ENCODE data around the gene LDLRAD3.

The LDLRAD3 gene

DNA sequence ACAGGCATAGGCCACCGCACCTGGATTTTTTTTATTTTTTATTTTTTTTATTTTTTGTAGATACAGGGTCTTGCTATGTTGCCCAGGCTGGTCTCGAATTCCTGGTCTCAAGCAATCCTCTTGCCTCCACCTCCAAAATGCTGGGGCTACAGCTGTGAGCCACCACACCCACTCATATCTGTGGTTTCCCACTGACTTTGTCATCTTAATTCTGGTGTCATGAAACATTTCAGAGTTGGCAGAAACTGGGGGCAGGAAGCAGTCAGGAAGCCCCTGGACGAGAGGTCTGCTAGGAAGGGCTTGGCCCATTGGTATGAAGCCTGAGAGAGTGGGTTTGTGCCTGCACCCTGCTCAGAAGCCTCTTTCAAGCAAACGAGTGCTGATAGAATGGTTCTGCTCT is 296.3 kb downstream of the LDLRAD3 start:
- TF ChIP-seq FOXA1 (IDR thresholded peaks at IDR 0.05) (no peak), FOXK2 (IDR thresholded peaks at IDR 0.05) (no peak), SUZ12 (IDR thresholded peaks at IDR 0.05) (no peak), ELF4 (IDR thresholded peaks at IDR 0.05) (no peak), CTBP1 (IDR thresholded peaks at IDR 0.05; ENCODE audit: borderline replicate concordance) (no peak), L3MBTL2 (conservative IDR thresholded peaks at IDR 0.05) (no peak), HDGF (IDR thresholded peaks at IDR 0.05; ENCODE audit: borderline replicate concordance) (no peak), ZNF384 (IDR thresholded peaks at IDR 0.05) (no peak), SP1 (IDR thresholded peaks at IDR 0.05) (no peak), FOXM1 (IDR thresholded peaks at IDR 0.05; ENCODE audit: borderline replicate concordance) (no peak), TARDBP (IDR thresholded peaks at IDR 0.05) (no peak), ARNT (IDR thresholded peaks at IDR 0.05) (no peak), LEF1 (IDR thresholded peaks at IDR 0.05; ENCODE audit: borderline replicate concordance) (no peak), BHLHE40 (IDR thresholded peaks at IDR 0.05; ENCODE audit: borderline replicate concordance) (no peak), NFRKB (IDR thresholded peaks at IDR 0.05) (no peak)
- TF ChIP-seq, protein P1, sequence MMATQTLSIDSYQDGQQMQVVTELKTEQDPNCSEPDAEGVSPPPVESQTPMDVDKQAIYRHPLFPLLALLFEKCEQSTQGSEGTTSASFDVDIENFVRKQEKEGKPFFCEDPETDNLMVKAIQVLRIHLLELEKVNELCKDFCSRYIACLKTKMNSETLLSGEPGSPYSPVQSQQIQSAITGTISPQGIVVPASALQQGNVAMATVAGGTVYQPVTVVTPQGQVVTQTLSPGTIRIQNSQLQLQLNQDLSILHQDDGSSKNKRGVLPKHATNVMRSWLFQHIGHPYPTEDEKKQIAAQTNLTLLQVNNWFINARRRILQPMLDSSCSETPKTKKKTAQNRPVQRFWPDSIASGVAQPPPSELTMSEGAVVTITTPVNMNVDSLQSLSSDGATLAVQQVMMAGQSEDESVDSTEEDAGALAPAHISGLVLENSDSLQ (IDR thresholded peaks at IDR 0.05), result no peak
- ChIA-PET POLR2A (no interaction called here), CTCF (no interaction called here)
- no peak for DNase-seq (ENCODE audit: extremely low spot score)

DNA sequence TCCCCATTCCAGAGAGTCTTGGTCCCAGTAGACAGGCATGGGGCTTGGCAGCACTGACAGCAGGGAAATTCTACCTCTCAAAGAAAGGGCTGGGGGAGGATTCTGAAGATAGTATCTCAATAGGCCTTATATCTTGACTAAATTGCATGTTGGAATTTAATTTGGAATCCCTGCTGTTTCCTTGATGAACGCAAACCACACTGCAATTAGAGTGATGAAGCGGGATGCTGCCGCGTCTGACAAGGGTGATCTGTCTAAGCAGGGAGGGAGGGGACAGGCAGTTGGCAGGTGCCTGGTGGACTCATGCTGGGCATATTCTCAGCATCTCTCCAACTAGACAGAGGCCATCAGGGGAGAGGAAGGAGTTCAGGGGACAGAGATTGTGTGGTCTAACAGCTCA is 296.9 kb downstream of the LDLRAD3 start:
- CTCF ChIA-PET, result no interaction called here

DNA sequence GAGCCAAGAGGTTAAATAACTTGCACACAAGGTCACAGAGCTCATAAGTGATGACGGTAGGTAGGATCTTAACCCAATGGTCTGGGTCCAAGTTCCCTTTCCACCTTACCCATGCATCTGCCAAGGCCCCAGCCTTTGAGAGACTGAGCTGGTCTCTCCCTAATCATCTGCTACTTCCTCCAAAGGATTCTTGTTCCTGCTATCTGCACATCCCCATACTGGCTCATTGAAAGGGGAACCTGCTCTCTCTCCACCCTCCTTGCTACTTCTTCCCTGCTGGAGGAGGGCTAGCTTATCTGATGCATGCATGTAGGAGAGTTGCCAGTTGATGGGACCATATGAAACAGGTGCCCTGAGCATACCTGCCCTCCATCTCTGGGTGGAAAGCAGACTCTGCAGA is 297.6 kb downstream of the LDLRAD3 start:
- TF ChIP-seq BHLHE40 (IDR thresholded peaks at IDR 0.05; ENCODE audit: borderline replicate concordance) (no peak), ARNT (IDR thresholded peaks at IDR 0.05) (no peak), SP1 (IDR thresholded peaks at IDR 0.05) (no peak), CTBP1 (IDR thresholded peaks at IDR 0.05; ENCODE audit: borderline replicate concordance) (no peak), NFRKB (IDR thresholded peaks at IDR 0.05) (no peak), L3MBTL2 (conservative IDR thresholded peaks at IDR 0.05) (no peak), SUZ12 (IDR thresholded peaks at IDR 0.05) (no peak), FOXM1 (IDR thresholded peaks at IDR 0.05; ENCODE audit: borderline replicate concordance) (no peak), TARDBP (IDR thresholded peaks at IDR 0.05) (no peak), FOXK2 (IDR thresholded peaks at IDR 0.05) (no peak), ZNF384 (IDR thresholded peaks at IDR 0.05) (no peak), FOXA1 (IDR thresholded peaks at IDR 0.05) (no peak), ELF4 (IDR thresholded peaks at IDR 0.05) (no peak), LEF1 (IDR thresholded peaks at IDR 0.05; ENCODE audit: borderline replicate concordance) (no peak), HDGF (IDR thresholded peaks at IDR 0.05; ENCODE audit: borderline replicate concordance) (no peak)
- TF ChIP-seq, protein P1 (IDR thresholded peaks at IDR 0.05), result no peak
- ChIA-PET CTCF (interaction anchor here (0.7 to 1.2 kb wide), 2 partner anchors 17 to 110 kb away, joined by 3 to 4 read pairs; no protein-coding TSS in a partner anchor), POLR2A (no interaction called here)
- DNase-seq (ENCODE audit: extremely low spot score), result no peak

More for the DNA sequence above, 296.9 kb downstream of the LDLRAD3 start:
- POLR2A ChIA-PET, result no interaction called here
- TF ChIP-seq ELF4 (IDR thresholded peaks at IDR 0.05) (no peak), ZNF384 (IDR thresholded peaks at IDR 0.05) (no peak), ARNT (IDR thresholded peaks at IDR 0.05) (no peak), L3MBTL2 (conservative IDR thresholded peaks at IDR 0.05) (no peak), CTBP1 (IDR thresholded peaks at IDR 0.05; ENCODE audit: borderline replicate concordance) (no peak)
- TF ChIP-seq, protein P1 (IDR thresholded peaks at IDR 0.05), result no peak
- DNase-seq (ENCODE audit: extremely low spot score), result no peak

DNA sequence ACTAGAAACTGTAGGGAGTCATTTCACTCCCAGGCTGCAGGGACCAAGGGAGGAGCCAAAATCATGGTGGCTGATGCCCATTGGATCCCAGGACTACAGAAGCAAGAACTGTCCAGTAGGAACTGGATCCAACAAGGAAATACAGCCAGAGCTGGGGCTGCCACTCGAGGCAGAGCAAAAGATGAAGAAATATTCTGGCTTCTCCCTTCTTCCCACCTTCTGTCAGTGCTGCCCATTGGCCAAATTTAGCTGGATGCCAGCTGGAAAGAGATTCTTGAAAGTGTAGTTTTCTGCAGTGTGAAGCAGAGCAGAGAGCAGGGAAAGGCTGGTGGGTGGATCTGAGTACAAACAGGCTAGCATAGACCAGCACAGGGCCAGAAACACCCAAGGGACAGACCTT is 299.8 kb downstream of the LDLRAD3 start:
- TF ChIP-seq CTBP1 (IDR thresholded peaks at IDR 0.05; ENCODE audit: borderline replicate concordance) (no peak), LEF1 (IDR thresholded peaks at IDR 0.05; ENCODE audit: borderline replicate concordance) (no peak), NFRKB (IDR thresholded peaks at IDR 0.05) (no peak), L3MBTL2 (conservative IDR thresholded peaks at IDR 0.05) (no peak), ELF4 (IDR thresholded peaks at IDR 0.05) (no peak), TARDBP (IDR thresholded peaks at IDR 0.05) (no peak), BHLHE40 (IDR thresholded peaks at IDR 0.05; ENCODE audit: borderline replicate concordance) (no peak), ZNF384 (IDR thresholded peaks at IDR 0.05) (no peak), FOXK2 (IDR thresholded peaks at IDR 0.05) (no peak), FOXA1 (IDR thresholded peaks at IDR 0.05) (no peak), SUZ12 (IDR thresholded peaks at IDR 0.05) (no peak), FOXM1 (IDR thresholded peaks at IDR 0.05; ENCODE audit: borderline replicate concordance) (no peak), SP1 (IDR thresholded peaks at IDR 0.05) (no peak)
- TF ChIP-seq, protein P1 (IDR thresholded peaks at IDR 0.05), result no peak
- ChIA-PET POLR2A (no interaction called here), CTCF (no interaction called here)
- no peak for DNase-seq (ENCODE audit: extremely low spot score)

DNA sequence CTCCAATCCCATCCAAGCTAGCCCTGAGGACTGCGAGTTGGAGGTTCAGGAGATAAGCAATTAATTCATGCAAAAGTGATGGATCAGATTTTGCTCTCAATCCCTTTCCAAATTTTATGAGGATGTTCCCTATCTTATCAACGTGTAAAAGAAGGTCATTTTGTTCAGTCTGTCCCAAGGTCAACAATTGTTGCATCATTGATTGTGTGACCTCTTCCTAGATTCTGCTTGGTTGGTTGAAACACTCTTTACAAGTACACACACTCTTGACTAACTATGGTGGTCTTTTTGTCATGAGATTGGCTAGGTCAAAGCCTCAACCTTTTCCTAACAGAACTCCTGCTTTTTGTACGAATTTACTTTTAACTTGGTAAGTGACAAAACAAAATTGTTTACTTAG is 303.6 kb downstream of the LDLRAD3 start:
- no peak for DNase-seq (ENCODE audit: extremely low spot score)
- TF ChIP-seq L3MBTL2 (conservative IDR thresholded peaks at IDR 0.05) (no peak), FOXK2 (IDR thresholded peaks at IDR 0.05) (no peak), SUZ12 (IDR thresholded peaks at IDR 0.05) (no peak), FOXA1 (IDR thresholded peaks at IDR 0.05) (no peak), FOXM1 (IDR thresholded peaks at IDR 0.05; ENCODE audit: borderline replicate concordance) (no peak), HDGF (IDR thresholded peaks at IDR 0.05; ENCODE audit: borderline replicate concordance) (no peak), NFRKB (IDR thresholded peaks at IDR 0.05) (no peak), LEF1 (IDR thresholded peaks at IDR 0.05; ENCODE audit: borderline replicate concordance) (no peak), CTBP1 (IDR thresholded peaks at IDR 0.05; ENCODE audit: borderline replicate concordance) (no peak)
- ChIA-PET CTCF (no interaction called here), POLR2A (no interaction called here)

Measured in HEK293T (cell line).